IMR-90 (cell line): Measurements from ENCODE around the gene PDZD11. TPM values are rescaled to one million over a fixed set of nuclear protein-coding genes. Genes with fewer than 3 reads are reported as not detected.

ENCODE experiments used
- ATAC-seq: fragments of 200-7000 bp; cut with Tn5 transposase; 2 replicates; pipeline ENCODE4 v1.9.1; 2020; ENCODE audit warnings: low read depth, mild to moderate bottlenecking, moderate library complexity
- BruUV-seq: library from RNA; stranded (reverse); fragments of 400-500 nt; replicated peaks from 2 replicates; lab custom pipeline; 2021; lab: Mats Ljungman, UMichigan
- CTCF ChIA-PET: fragments of 300-600 bp; formaldehyde crosslinking; extraction: SDS; loops from one replicate; lab custom pipeline; 2021; ENCODE audit warnings: antibody characterized with exemption; lab: Yijun Ruan, JAX
- POLR2A ChIA-PET: fragments of 300-600 bp; sonication (Branson Sonifier 250); formaldehyde crosslinking; loops from one replicate; lab custom pipeline; 2022; ENCODE audit warnings: antibody characterized with exemption; ENCODE audit not compliant: unreplicated experiment; lab: Charles Lee
- DNase-seq: peaks from one replicate; pipeline ENCODE4 v3.0.0; 2013
- H2AFZ ChIP-seq: replicated peaks from 2 replicates; pipeline ENCODE3; 2013; ENCODE audit warnings: low read length, mild to moderate bottlenecking; ENCODE audit not compliant: poor library complexity
- H2AK5ac ChIP-seq: 2 replicates; pipeline ENCODE4 v1.6.1; 2013; ENCODE audit warnings: low read depth, low read length, inconsistent platforms
- H2AK9ac ChIP-seq: replicated peaks from 2 replicates; pipeline ENCODE3; 2013; ENCODE audit warnings: mild to moderate bottlenecking, low read depth, low read length, moderate library complexity; ENCODE audit not compliant: poor library complexity
- H2BK120ac ChIP-seq: 2 replicates; pipeline ENCODE4 v1.6.1; 2013; ENCODE audit warnings: low read depth, low read length, inconsistent platforms
- H2BK15ac ChIP-seq: 3 replicates; pipeline ENCODE4 v1.6.1; 2013; ENCODE audit warnings: low read depth, low read length, inconsistent platforms
- H2BK20ac ChIP-seq: 2 replicates; pipeline ENCODE4 v1.6.1; 2013; ENCODE audit warnings: low read depth, mild to moderate bottlenecking, inconsistent platforms, low read length, moderate library complexity
- H2BK5ac ChIP-seq: 2 replicates; pipeline ENCODE4 v1.6.1; 2013; ENCODE audit warnings: mild to moderate bottlenecking, low read depth, low read length, inconsistent platforms; ENCODE audit not compliant: poor library complexity, severe bottlenecking
- H3K14ac ChIP-seq: replicated peaks from 2 replicates; pipeline ENCODE4 v1.6.1; 2013; ENCODE audit warnings: low read depth, low read length, inconsistent platforms
- H3K18ac ChIP-seq: 2 replicates; pipeline ENCODE4 v1.6.1; 2013; ENCODE audit warnings: low read depth, low read length, control low read depth
- H3K23ac ChIP-seq: 2 replicates; pipeline ENCODE4 v1.6.1; 2013; ENCODE audit warnings: low read depth, low read length, inconsistent platforms
- H3K27ac ChIP-seq: 2 replicates; pipeline ENCODE4 v1.5.1; 2013; ENCODE audit warnings: mild to moderate bottlenecking, control low read depth, low read length; ENCODE audit not compliant: insufficient read depth
- H3K27me3 ChIP-seq: 2 replicates; pipeline ENCODE4 v1.6.1; 2013; ENCODE audit warnings: low read length; ENCODE audit not compliant: control insufficient read depth, insufficient read depth
- H3K36me3 ChIP-seq: 2 replicates; pipeline ENCODE4 v1.6.1; 2013; ENCODE audit warnings: low read length, mixed read lengths; ENCODE audit not compliant: control insufficient read depth, insufficient read depth
- H3K4ac ChIP-seq: 2 replicates; pipeline ENCODE4 v1.6.1; 2013; ENCODE audit warnings: low read depth, low read length, inconsistent platforms
- H3K4me1 ChIP-seq: 2 replicates; pipeline ENCODE4 v1.6.1; 2013; ENCODE audit warnings: low read length, mixed read lengths; ENCODE audit not compliant: control insufficient read depth, insufficient read depth
- H3K4me2 ChIP-seq: 2 replicates; pipeline ENCODE4 v1.6.1; 2013; ENCODE audit warnings: low read depth, mild to moderate bottlenecking, control low read depth, low read length, moderate library complexity
- H3K4me3 ChIP-seq: 2 replicates; pipeline ENCODE4 v1.5.1; 2013; ENCODE audit warnings: low read depth, mild to moderate bottlenecking, control low read depth, low read length, moderate library complexity; ENCODE audit not compliant: insufficient read depth
- H3K56ac ChIP-seq: 2 replicates; pipeline ENCODE4 v1.6.1; 2013; ENCODE audit warnings: low read length, inconsistent platforms; ENCODE audit not compliant: insufficient read depth; ENCODE audit errors: extremely low read depth
- H3K79me1 ChIP-seq, 2 experiments: 2 replicates each; pipeline ENCODE4 v1.6.1; 2013; ENCODE audit warnings: low read length in 2 of 2, inconsistent platforms in 1 of 2, low read depth in 1 of 2
- H3K9ac ChIP-seq: 2 replicates; pipeline ENCODE4 v1.6.1; 2013; ENCODE audit warnings: low read depth, low read length, control low read depth
- H3K9me1 ChIP-seq: 2 replicates; pipeline ENCODE4 v1.6.1; 2013; ENCODE audit warnings: low read length, inconsistent platforms; ENCODE audit not compliant: insufficient read depth
- H3K9me3 ChIP-seq: 2 replicates; pipeline ENCODE4 v1.6.1; 2013; ENCODE audit warnings: low read length; ENCODE audit not compliant: control insufficient read depth, insufficient read depth
- H4K20me1 ChIP-seq: 2 replicates; pipeline ENCODE4 v1.6.1; 2013; ENCODE audit warnings: low read length, inconsistent platforms; ENCODE audit not compliant: insufficient read depth
- H4K5ac ChIP-seq: 2 replicates; pipeline ENCODE4 v1.6.1; 2013; ENCODE audit warnings: mild to moderate bottlenecking, low read depth, low read length, control low read depth
- H4K8ac ChIP-seq, 2 experiments: 2 replicates each; pipeline ENCODE4 v1.6.1; 2013; ENCODE audit warnings: low read depth in 2 of 2, low read length in 2 of 2, control low read depth in 1 of 2, inconsistent platforms in 1 of 2
- H4K91ac ChIP-seq: 2 replicates; pipeline ENCODE4 v1.6.1; 2013; ENCODE audit warnings: low read depth, low read length, inconsistent platforms; ENCODE audit not compliant: insufficient read depth
- CHD1 ChIP-seq: IDR thresholded peaks from 2 replicates; pipeline ENCODE4 v1.6.1; 2012; ENCODE audit warnings: low read depth, low read length, improper control_type of control experiment
- NFE2L2 ChIP-seq: fragments of 150-350 bp; IDR thresholded peaks from 2 replicates; pipeline ENCODE4 v1.6.1; 2016; ENCODE audit warnings: low read depth, mild to moderate bottlenecking, low read length
- POLR2A ChIP-seq: IDR thresholded peaks from 2 replicates; pipeline ENCODE4 v1.6.1; 2012; ENCODE audit warnings: mild to moderate bottlenecking, low read depth, low read length
- WGBS, 2 experiments: methylation state at CpG; one replicate each; pipeline versions ENCODE4 v1.1.5 to v1.1.7; 2013; ENCODE audit warnings: missing lambda C conversion rate in 2 of 2; ENCODE audit not compliant: insufficient read length in 1 of 2; ENCODE audit errors: extremely low coverage in 2 of 2; 5-methylcytosine and 5-hydroxymethylcytosine counted together
- dilution Hi-C: fragments of 300-500 bp; cut with HindIII; formaldehyde crosslinking; loops from one replicate; pipeline ENCODE4 v1.14.3; 2018; ENCODE audit warnings: low sequenced_read_pairs; ENCODE audit not compliant: unreplicated experiment
- in situ Hi-C: fragments of 300-500 bp; cut with MboI; formaldehyde crosslinking; loops from 3 replicates; pipeline ENCODE4 v1.14.3; 2019; ENCODE audit warnings: low sequenced_read_pairs, inconsistent platforms, mixed read lengths
- intact Hi-C: fragments of 100-400 bp; cut with micrococcal nuclease; formaldehyde crosslinking; loops from 2 replicates; pipeline ENCODE4 v1.10.0; 2022
- polyA plus RNA-seq, 3 experiments: library from polyadenylated mRNA; depleted of rRNA; stranded (reverse); fragments of >200 nt; gene quantifications; 2 replicates each; pipeline ENCODE4 v1.2.3, GENCODE V29; 2012; ENCODE audit warnings: low replicate concordance in 1 of 3
- total RNA-seq: library from RNA; depleted of rRNA; stranded (reverse); fragments of >200 nt; gene quantifications from 2 replicates; pipeline ENCODE4 v1.2.3, GENCODE V29; 2012

The PDZD11 gene
- total and polyA plus RNA-seq, 2 of the 4 experiments (the other 2 are of a cell fraction): 84.1 to 100 TPM

DNA sequence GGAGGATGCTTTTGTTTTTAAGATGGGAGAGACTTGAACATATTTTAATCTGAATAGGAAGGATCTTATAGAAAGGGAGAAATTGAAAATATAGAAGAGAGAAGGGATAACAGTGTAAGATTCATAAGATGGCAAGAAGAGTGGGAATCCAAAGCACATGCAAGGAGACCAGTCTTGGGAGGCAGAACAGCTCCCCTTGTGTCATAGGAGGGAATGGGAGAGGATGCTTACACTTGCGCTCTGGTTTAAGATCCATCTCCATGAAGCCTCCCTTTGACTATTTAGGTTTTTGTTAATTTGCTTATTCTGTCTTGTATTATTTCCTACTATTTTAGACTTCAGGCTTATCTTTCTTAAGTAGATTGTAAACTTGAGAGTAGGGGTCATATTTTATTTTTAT is 42.9 kb upstream of the PDZD11 start:
- Histone ChIP-seq H2AK5ac (no peak overlapping the region), H2BK5ac (no peak overlapping the region), H2BK120ac (no peak overlapping the region), H4K5ac (no peak overlapping the region), H2BK15ac (no peak overlapping the region), H2AK9ac (no peak overlapping the region), H2BK20ac (no peak overlapping the region), H3K23ac (no peak overlapping the region), H3K9ac (no peak overlapping the region), H3K4ac (no peak overlapping the region), H3K4me1 (no peaks in the 10 kb centered on the region), H3K4me3 (no peak overlapping the region), H3K9me3 (no peaks in the 10 kb centered on the region), H3K56ac (no peak overlapping the region), H3K14ac (no peak overlapping the region), H3K79me1 (no peaks in the 10 kb centered on the region; a peak in 1 of 4 replicates), H3K18ac (no peak overlapping the region), H4K20me1 (no peaks in the 10 kb centered on the region), H3K4me2 (no peak overlapping the region), H3K27ac (no peak overlapping the region), H2AFZ (no peak overlapping the region), H3K9me1 (no peaks in the 10 kb centered on the region), H4K8ac (no peak overlapping the region), H3K27me3 (no peaks in the 10 kb centered on the region), H3K36me3 (no peaks in the 10 kb centered on the region), H4K91ac (no peak overlapping the region)
- WGBS, 2 experiments: no CpG with 5 or more reads among the region's 1 CpG
- DNase-seq (no peak), ATAC-seq (no peak)
- ChIA-PET POLR2A (no interaction called here), CTCF (no interaction called here)
- in situ Hi-C loops: no loop called here
- intact Hi-C loops: no loop called here
- dilution Hi-C loops: no loop called here
- no peak for TF ChIP-seq POLR2A
- no peak for TF ChIP-seq NFE2L2
- TF ChIP-seq CHD1: no peak
- BruUV-seq: no TSS peak
